ENCODE data around the gene OPCML.
A peak's percentile ranks its signal among the peaks of the same experiment; 100 is the strongest.

Gene OPCML

DNA sequence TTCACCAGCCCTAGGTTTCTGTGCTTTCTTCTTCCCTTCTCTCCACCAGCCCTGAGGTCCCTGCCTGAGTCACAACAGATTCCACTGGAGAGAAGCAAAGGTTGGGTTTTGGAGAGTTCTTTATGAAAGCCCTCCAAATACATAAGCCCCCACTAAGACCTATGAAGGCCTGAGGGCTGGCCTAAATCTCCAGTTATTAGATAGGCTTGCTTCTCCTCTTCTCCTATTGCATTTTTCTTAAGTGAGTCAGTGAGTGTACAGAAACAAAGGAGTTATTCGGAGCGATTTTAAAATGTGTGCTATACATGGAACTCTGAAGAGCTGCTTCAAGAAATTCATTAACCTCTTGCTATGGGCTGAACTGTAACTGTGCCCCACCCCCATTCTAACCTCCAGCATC, 1057.3 kb downstream of the OPCML start:
- no peak for DNase-seq (ENCODE audit: low read depth)
- no peak overlapping the region for H3K4me3 ChIP-seq (ENCODE audit: low read length)
- TF ChIP-seq, protein P1, sequence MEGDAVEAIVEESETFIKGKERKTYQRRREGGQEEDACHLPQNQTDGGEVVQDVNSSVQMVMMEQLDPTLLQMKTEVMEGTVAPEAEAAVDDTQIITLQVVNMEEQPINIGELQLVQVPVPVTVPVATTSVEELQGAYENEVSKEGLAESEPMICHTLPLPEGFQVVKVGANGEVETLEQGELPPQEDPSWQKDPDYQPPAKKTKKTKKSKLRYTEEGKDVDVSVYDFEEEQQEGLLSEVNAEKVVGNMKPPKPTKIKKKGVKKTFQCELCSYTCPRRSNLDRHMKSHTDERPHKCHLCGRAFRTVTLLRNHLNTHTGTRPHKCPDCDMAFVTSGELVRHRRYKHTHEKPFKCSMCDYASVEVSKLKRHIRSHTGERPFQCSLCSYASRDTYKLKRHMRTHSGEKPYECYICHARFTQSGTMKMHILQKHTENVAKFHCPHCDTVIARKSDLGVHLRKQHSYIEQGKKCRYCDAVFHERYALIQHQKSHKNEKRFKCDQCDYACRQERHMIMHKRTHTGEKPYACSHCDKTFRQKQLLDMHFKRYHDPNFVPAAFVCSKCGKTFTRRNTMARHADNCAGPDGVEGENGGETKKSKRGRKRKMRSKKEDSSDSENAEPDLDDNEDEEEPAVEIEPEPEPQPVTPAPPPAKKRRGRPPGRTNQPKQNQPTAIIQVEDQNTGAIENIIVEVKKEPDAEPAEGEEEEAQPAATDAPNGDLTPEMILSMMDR (IDR thresholded peaks at IDR 0.05; ENCODE audit: insufficient read depth, low read depth, low read length, missing control alignments) = no peak

DNA sequence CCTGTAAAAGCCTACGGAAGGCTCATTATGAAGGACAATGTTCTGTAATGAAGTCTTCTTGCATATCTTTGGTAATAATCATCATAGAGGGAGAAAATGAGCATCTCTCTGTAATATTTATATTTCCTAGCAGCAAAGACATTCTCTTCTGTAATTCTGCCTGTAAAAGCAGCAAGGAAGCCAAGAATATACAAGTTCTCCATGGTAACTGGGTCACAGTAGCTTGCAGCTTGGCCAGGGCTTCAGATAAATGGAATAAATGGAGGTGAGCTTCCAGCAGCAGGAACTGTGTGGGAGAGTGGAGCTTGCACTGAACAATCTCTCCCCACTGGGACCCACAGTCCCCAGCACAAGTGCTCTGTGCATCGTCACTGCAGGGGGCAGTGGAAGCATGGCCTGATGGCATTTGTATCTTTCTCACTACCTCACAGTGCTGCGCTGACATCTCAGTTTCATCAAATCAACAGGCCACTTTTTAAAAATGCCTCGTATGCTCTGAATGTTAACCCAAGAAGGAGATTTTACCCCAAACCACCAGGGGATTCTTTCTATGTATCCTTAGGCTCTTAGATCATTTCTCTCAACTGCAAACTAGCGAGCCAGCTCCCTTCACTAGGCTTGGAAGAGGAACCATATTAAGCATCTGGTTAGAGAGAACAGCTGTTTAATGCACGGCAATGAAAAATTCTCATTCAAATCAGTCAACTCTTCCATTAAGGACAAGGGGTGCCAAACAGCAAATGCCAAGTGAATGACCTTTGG, 1059.7 kb downstream of the OPCML start:
- DNase-seq (ENCODE audit: low read depth) = no peak
- TF ChIP-seq, protein P1 (IDR thresholded peaks at IDR 0.05; ENCODE audit: insufficient read depth, low read depth, low read length, missing control alignments) = no peak
- no peak overlapping the region for H3K4me3 ChIP-seq (ENCODE audit: low read length)

DNA sequence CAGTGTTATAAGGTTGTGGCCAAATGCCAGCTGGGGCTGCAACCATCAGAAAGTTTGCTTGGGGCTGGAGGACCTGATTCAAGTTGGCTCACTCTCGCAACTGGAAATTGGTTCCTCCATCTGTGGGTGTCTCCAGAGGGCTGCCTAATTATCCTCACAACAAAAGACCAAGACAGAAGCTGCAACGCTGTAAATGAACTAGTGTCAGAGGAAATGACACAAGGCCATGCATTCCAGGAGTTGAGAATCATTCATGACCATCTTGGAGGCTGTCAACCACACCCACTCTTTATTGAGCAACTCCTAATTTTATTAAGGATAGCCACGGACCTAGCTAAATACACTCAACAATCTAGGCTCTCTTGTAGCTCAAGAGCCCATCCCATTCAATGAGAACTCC, 1060.8 kb downstream of the OPCML start:
- TF ChIP-seq, protein P1 (IDR thresholded peaks at IDR 0.05; ENCODE audit: insufficient read depth, low read depth, low read length, missing control alignments) = no peak
- peak; percentile 56 for DNase-seq (ENCODE audit: low read depth)
- H3K4me3 ChIP-seq (ENCODE audit: low read length) = no peak overlapping the region

DNA sequence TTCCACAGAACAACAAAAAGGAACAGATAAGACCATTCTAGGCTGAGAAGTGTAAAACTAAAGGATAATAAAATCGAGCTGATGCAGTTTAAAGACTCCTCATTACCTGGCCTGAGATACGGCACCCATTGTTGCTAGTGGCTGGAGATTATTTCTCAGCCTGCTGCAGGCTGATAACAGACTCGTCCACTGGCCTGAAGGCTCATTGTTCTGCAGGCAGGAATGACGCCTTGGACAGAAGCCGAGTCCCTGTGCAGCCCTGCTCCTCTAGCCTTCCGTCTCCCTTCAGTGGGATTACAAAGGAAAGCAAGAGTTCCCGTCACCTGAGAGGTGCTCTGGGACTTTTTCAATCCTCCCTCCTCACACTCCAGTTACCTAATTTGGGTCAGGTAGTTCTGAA, 1065.3 kb downstream of the OPCML start:
- no peak overlapping the region for H3K4me3 ChIP-seq (ENCODE audit: low read length)
- TF ChIP-seq, protein P1 (IDR thresholded peaks at IDR 0.05; ENCODE audit: insufficient read depth, low read depth, low read length, missing control alignments) = no peak

DNA sequence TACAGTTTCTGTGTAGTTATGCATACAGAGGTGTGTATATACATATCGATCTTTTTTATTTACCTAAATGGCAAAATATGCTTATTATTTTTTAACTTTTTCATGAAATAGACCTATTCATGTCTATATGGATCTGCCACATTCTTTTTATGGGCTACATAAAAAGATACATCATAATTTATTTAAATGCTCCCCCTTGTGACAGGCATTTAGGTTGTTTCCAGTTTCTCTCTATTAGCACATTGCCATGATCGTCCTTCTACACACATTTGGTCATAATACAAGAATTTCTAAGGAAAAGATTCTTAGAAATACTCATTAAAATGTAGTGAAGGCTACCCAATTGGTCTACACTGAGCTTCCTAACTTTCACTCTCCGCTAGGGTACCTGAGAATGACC, 1067.4 kb downstream of the OPCML start:
- TF ChIP-seq, protein P1 (IDR thresholded peaks at IDR 0.05; ENCODE audit: insufficient read depth, low read depth, low read length, missing control alignments) = no peak
- no peak for DNase-seq (ENCODE audit: low read depth)

More for the DNA sequence above, 1065.3 kb downstream of the OPCML start:
- DNase-seq (ENCODE audit: low read depth) = no peak

DNA sequence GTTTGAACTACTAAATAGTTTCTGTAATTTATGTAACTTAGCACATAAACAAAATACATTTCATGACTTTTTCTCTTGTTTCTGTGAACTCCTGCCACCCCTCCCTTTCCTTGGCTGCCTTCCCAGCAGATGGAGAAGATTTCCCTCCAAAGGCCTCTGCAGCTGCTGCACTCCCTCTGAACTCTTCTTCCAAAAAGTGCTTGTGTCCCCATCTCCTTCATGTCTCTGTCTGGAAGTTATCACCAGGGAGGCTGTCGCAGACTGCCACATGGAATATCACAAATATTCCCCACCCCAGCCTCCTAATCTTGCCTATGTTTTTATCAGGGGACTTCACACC, 1068.3 kb downstream of the OPCML start:
- no peak overlapping the region for H3K4me3 ChIP-seq (ENCODE audit: low read length)
- TF ChIP-seq, protein P1 (IDR thresholded peaks at IDR 0.05; ENCODE audit: insufficient read depth, low read depth, low read length, missing control alignments) = no peak
- no peak for DNase-seq (ENCODE audit: low read depth)

More for the DNA sequence above, 1067.4 kb downstream of the OPCML start:
- no peak overlapping the region for H3K4me3 ChIP-seq (ENCODE audit: low read length)

Data from epithelial cell of esophagus (primary cell).